Measurements from ENCODE around the gene DCXR.

DCXR gene

GRCh38 chr17:82065638-82066303 lies 28.3 kb upstream of the DCXR start, which contains the start of gene DUS1L:
Gene DUS1L, minus strand, starts transcription at chr17:82065804. Its CDS starts 745 bp downstream, at chr17:82065059.
- H3K27ac ChIP-seq (ENCODE audit: low read depth, low read length): no peak within 1 kb of the TSS
- H3K4me1 ChIP-seq (ENCODE audit: insufficient read depth, low read length): no peaks in the 10 kb centered on the region
- peak within 1 kb of the TSS; percentile 91 for H3K9ac ChIP-seq (ENCODE audit: low read depth, low read length)
- H3K9me3 ChIP-seq (ENCODE audit: insufficient read depth, low read depth, low read length): no peaks in the 10 kb centered on the region
- H3K36me3 ChIP-seq (ENCODE audit: insufficient read depth, low read length): peaks cover 32% of the 10 kb centered on the region
- 11% methylated on average over 88 of the region's 88 CpGs for WGBS
- no peaks in the 10 kb centered on the region for H3K27me3 ChIP-seq (ENCODE audit: insufficient read depth, low read length)
- H3K4me3 ChIP-seq (ENCODE audit: low read length): peak within 1 kb of the TSS; percentile 87

GRCh38 chr17:82065193-82065637 lies 27.7 kb upstream of the DCXR start:
- WGBS: 2% methylated on average over 47 of the region's 47 CpGs

DNA sequence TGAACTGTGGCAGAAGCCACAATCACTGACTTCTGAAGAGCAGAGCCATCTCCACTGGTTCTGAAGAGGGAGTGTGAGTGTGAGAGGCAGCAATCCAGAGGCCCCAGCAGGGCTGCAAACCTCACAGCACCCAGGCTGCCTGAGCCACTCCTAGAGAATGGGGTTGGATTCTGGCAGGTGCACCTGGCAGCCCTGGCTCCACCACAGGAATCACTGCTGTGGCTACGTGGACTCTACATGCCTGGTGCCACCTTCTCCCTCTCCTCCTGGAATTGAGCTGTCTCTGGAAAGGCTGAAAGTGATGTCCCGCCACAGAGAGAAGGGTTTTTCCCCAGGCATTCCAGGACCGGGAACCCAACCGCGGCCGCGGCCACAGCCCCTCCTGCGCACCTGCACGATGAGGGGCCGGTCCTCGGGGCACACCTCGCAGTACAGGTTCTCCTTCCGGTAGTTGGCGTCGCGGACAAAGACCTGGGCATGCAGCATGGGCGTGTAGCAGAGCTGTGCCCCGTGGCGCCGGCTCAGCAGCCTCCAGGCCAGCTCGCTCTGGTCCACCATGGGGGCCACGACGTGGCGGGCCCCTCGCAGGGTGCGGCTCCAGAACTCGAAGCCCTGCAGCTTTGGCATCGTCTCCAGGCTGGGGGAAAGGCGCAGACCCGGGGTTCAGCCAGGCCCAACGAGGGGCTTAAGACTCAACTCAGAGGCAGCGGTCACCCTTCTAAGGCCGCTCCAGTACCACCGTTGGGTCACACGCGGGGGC lies 27.1 kb upstream of the DCXR start:
- H3K36me3 ChIP-seq (ENCODE audit: insufficient read depth, low read length): peaks cover 43% of the 10 kb centered on the region
- H3K9ac ChIP-seq (ENCODE audit: low read depth, low read length): peak overlapping the region; percentile 70
- H3K27ac ChIP-seq (ENCODE audit: low read depth, low read length): no peak overlapping the region
- no peaks in the 10 kb centered on the region for H3K4me1 ChIP-seq (ENCODE audit: insufficient read depth, low read length)
- no peaks in the 10 kb centered on the region for H3K27me3 ChIP-seq (ENCODE audit: insufficient read depth, low read length)
- 58% methylated on average over 36 of the region's 36 CpGs for WGBS
- H3K9me3 ChIP-seq (ENCODE audit: insufficient read depth, low read depth, low read length): no peaks in the 10 kb centered on the region
- H3K4me3 ChIP-seq (ENCODE audit: low read length): peak overlapping the region; percentile 87

More at GRCh38 chr17:82065193-82065637, 27.7 kb upstream of the DCXR start:
- no peaks in the 10 kb centered on the region for H3K4me1 ChIP-seq (ENCODE audit: insufficient read depth, low read length)
- no peak overlapping the region for H3K27ac ChIP-seq (ENCODE audit: low read depth, low read length)
- H3K27me3 ChIP-seq (ENCODE audit: insufficient read depth, low read length): no peaks in the 10 kb centered on the region
- H3K9me3 ChIP-seq (ENCODE audit: insufficient read depth, low read depth, low read length): no peaks in the 10 kb centered on the region
- H3K4me3 ChIP-seq (ENCODE audit: low read length): peak overlapping the region; percentile 87
- H3K9ac ChIP-seq (ENCODE audit: low read depth, low read length): peak overlapping the region; percentile 70
- H3K36me3 ChIP-seq (ENCODE audit: insufficient read depth, low read length): peaks cover 37% of the 10 kb centered on the region

DNA sequence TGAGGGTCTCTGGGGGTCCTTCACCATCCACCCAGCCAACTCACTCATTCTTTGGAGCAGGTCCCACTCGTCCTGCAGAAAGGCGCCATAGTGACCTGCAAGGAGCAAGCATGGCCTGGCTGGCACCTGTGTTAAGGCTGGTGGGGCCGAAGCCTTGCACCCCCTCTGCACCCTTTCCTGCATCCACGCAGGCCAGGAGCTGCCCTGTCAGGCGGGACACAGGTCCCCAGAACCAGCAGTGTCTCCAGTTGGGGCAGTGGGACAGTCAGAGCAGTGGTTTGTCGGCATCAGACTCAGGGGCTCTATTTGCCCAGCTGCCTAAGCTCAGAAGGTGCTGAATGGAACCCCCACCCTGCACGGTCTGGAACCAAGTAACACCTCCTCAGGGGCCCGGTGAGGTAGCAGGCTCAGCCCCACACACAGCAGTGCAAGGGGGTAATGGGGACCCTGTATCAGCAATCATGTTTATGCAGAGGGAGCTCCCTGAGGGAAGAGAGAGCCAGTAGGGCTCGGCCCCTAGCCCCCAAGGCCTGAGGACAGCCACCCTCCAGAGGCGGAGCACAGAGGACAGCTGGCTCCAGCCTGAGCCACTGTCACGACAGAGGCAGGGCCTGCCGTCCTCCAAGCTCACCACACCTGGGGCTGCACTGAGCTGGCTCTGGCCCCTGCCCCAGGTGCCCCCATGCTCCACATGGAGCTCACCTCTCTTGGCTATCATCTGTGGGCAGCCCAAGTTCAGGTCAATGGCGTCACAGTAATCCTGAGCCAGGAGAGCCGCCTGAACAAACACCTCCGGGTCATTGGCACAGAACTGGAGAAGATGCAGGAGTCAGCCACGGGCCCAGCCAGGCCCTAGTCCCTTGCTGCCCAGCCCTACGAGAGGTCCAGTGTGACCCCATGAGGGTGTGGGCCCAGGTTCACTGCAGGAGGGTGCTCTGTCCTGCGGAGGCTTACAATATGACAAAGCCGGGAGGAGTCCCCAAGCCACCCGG lies 26.2 kb upstream of the DCXR start:
- 91% methylated on average over 20 of the region's 20 CpGs for WGBS
- no peak overlapping the region for H3K9ac ChIP-seq (ENCODE audit: low read depth, low read length)
- no peaks in the 10 kb centered on the region for H3K27me3 ChIP-seq (ENCODE audit: insufficient read depth, low read length)
- H3K27ac ChIP-seq (ENCODE audit: low read depth, low read length): no peak overlapping the region
- no peaks in the 10 kb centered on the region for H3K4me1 ChIP-seq (ENCODE audit: insufficient read depth, low read length)
- peaks cover 52% of the 10 kb centered on the region for H3K36me3 ChIP-seq (ENCODE audit: insufficient read depth, low read length)
- H3K9me3 ChIP-seq (ENCODE audit: insufficient read depth, low read depth, low read length): no peaks in the 10 kb centered on the region
- H3K4me3 ChIP-seq (ENCODE audit: low read length): peak overlapping the region; percentile 87

DNA sequence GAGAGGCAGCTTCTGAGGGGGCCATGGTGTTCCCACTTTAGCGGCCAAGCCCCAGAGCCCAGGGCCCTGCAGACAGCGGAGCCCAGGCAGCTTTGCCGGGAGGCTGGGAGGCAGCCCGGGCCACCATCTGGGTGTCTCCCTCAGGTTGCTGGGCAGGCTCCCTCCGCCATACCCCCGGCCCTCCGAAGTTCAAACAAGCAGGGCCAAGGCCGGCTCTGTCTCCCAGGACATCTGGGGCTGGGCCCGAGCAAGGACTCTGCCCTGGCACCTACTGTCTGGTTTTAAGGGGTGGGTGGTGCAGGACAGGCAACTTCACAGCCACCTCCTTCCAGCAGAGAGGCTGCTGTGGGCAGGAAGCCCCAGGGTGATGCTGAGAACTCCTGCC lies 25.5 kb upstream of the DCXR start:
- 96% methylated on average over 9 of the region's 9 CpGs for WGBS
- H3K9me3 ChIP-seq (ENCODE audit: insufficient read depth, low read depth, low read length): no peaks in the 10 kb centered on the region
- no peak overlapping the region for H3K4me3 ChIP-seq (ENCODE audit: low read length)
- H3K9ac ChIP-seq (ENCODE audit: low read depth, low read length): no peak overlapping the region
- H3K4me1 ChIP-seq (ENCODE audit: insufficient read depth, low read length): no peaks in the 10 kb centered on the region
- H3K36me3 ChIP-seq (ENCODE audit: insufficient read depth, low read length): peaks cover 58% of the 10 kb centered on the region
- H3K27me3 ChIP-seq (ENCODE audit: insufficient read depth, low read length): no peaks in the 10 kb centered on the region
- H3K27ac ChIP-seq (ENCODE audit: low read depth, low read length): no peak overlapping the region

DNA sequence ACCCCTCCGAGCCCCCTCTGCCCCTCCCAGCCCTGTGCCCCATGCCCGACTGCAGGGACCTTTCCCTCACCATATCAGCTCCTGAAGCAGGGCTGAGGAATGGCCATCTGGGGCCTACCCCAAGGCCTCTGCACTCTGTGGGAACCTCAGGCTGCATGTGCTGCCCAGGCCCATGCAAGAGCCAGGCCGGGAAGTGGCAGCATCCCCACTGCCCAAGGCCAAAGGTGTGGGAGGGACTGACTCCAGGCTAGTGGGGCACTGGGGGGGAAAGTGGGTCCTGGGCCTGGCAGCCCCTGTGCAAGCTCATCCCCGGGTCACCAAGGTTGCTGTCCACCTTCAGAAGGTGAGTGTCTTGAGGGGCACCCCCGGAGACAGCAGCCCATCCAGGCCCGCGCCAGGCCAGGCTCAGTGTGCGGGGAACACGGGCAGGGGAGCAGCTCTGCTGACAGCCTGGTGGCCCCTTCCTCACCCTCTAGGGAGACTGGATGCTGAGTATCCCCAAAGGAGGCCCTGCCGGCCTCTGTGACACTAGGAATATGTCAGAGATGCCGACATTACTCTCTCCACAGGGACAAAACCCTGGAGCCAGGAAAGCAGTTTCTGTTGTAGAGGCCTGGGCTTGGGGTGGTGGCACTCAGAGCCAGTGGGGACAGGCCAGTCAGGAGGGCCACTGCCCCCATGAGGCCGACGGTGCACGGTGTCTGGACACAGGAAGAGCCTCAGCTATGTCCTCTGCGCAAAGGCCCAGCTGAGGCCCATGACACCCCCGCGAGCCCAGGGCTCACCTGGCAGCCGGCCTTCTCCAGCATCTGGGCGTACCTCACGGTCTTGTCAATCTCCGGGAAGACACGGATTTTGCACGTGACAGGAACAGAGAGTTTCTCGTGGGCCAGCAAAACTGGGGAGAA lies 24.8 kb upstream of the DCXR start:
- Histone ChIP-seq H3K4me1 (ENCODE audit: insufficient read depth, low read length) (no peaks in the 10 kb centered on the region), H3K27me3 (ENCODE audit: insufficient read depth, low read length) (no peaks in the 10 kb centered on the region), H3K4me3 (ENCODE audit: low read length) (no peak overlapping the region), H3K36me3 (ENCODE audit: insufficient read depth, low read length) (peaks cover 64% of the 10 kb centered on the region), H3K9ac (ENCODE audit: low read depth, low read length) (no peak overlapping the region), H3K27ac (ENCODE audit: low read depth, low read length) (no peak overlapping the region), H3K9me3 (ENCODE audit: insufficient read depth, low read depth, low read length) (no peaks in the 10 kb centered on the region)
- WGBS: 94% methylated on average over 24 of the region's 24 CpGs

GRCh38 chr17:82061047-82061925 lies 23.8 kb upstream of the DCXR start:
- no peak overlapping the region for H3K4me3 ChIP-seq (ENCODE audit: low read length)
- WGBS: 95% methylated on average over 34 of the region's 34 CpGs
- H3K9me3 ChIP-seq (ENCODE audit: insufficient read depth, low read depth, low read length): no peaks in the 10 kb centered on the region
- H3K27ac ChIP-seq (ENCODE audit: low read depth, low read length): no peak overlapping the region
- no peaks in the 10 kb centered on the region for H3K27me3 ChIP-seq (ENCODE audit: insufficient read depth, low read length)
- no peak overlapping the region for H3K9ac ChIP-seq (ENCODE audit: low read depth, low read length)
- no peaks in the 10 kb centered on the region for H3K4me1 ChIP-seq (ENCODE audit: insufficient read depth, low read length)
- H3K36me3 ChIP-seq (ENCODE audit: insufficient read depth, low read length): peaks cover 75% of the 10 kb centered on the region

DNA sequence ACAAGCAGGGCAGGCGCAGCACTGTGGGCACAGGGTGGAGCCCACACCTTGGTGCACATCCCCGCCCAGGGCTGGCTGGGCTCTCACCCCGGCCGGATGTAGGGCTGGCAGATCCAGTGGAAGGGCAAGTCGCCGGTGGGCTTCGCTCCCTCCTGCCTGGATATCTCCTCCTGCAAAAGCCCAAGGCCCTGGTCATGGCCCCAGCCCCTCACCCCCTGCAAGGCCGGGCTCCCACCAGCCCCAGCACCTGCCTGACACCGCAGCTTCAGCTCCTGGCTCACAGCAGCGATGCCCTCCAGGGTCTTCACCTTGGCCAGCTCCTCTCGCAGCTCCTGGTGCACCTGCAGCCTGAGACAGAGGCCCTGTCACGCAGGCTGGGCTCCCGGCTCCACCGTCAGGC lies 23.1 kb upstream of the DCXR start:
- no peaks in the 10 kb centered on the region for H3K9me3 ChIP-seq (ENCODE audit: insufficient read depth, low read depth, low read length)
- peaks cover 82% of the 10 kb centered on the region for H3K36me3 ChIP-seq (ENCODE audit: insufficient read depth, low read length)
- H3K4me1 ChIP-seq (ENCODE audit: insufficient read depth, low read length): no peaks in the 10 kb centered on the region
- no peaks in the 10 kb centered on the region for H3K27me3 ChIP-seq (ENCODE audit: insufficient read depth, low read length)
- no peak overlapping the region for H3K4me3 ChIP-seq (ENCODE audit: low read length)
- WGBS: 89% methylated on average over 14 of the region's 14 CpGs
- no peak overlapping the region for H3K27ac ChIP-seq (ENCODE audit: low read depth, low read length)
- H3K9ac ChIP-seq (ENCODE audit: low read depth, low read length): no peak overlapping the region

DNA sequence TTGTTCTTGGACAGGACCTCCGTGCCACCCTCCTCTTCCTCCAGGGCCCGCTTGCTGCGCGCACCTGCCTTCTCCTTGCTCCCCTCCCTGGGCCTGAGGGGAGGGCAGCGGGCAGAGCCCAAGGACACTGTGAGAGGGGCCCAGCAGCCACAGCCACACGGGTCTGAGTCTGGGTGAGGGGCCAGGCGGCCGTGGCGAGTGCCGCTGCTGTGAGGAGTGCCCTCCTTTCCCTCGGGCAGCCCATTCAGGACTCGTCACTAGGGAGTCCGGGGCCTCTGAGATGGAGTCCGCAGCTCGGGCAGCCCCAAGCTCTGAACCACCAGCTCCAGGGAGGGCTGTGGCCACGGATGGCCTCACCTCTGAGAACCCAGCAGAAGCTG lies 22.5 kb upstream of the DCXR start:
- H3K36me3 ChIP-seq (ENCODE audit: insufficient read depth, low read length): peaks cover 86% of the 10 kb centered on the region
- no peak overlapping the region for H3K9ac ChIP-seq (ENCODE audit: low read depth, low read length)

More for the DNA sequence above, 22.5 kb upstream of the DCXR start:
- no peaks in the 10 kb centered on the region for H3K9me3 ChIP-seq (ENCODE audit: insufficient read depth, low read depth, low read length)
- H3K27ac ChIP-seq (ENCODE audit: low read depth, low read length): no peak overlapping the region
- no peaks in the 10 kb centered on the region for H3K27me3 ChIP-seq (ENCODE audit: insufficient read depth, low read length)
- H3K4me3 ChIP-seq (ENCODE audit: low read length): no peak overlapping the region
- WGBS: 97% methylated on average over 16 of the region's 16 CpGs
- H3K4me1 ChIP-seq (ENCODE audit: insufficient read depth, low read length): no peaks in the 10 kb centered on the region

Measured in HUES64 (cell line).